ENCODE data around the gene ACP3.
"Not testable (repeated sequence)": the region's sequence is repeated elsewhere in the genome, so short reads cannot be mapped to it uniquely, and the experiment has no call there.

ACP3 gene, protein sequence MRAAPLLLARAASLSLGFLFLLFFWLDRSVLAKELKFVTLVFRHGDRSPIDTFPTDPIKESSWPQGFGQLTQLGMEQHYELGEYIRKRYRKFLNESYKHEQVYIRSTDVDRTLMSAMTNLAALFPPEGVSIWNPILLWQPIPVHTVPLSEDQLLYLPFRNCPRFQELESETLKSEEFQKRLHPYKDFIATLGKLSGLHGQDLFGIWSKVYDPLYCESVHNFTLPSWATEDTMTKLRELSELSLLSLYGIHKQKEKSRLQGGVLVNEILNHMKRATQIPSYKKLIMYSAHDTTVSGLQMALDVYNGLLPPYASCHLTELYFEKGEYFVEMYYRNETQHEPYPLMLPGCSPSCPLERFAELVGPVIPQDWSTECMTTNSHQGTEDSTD

DNA sequence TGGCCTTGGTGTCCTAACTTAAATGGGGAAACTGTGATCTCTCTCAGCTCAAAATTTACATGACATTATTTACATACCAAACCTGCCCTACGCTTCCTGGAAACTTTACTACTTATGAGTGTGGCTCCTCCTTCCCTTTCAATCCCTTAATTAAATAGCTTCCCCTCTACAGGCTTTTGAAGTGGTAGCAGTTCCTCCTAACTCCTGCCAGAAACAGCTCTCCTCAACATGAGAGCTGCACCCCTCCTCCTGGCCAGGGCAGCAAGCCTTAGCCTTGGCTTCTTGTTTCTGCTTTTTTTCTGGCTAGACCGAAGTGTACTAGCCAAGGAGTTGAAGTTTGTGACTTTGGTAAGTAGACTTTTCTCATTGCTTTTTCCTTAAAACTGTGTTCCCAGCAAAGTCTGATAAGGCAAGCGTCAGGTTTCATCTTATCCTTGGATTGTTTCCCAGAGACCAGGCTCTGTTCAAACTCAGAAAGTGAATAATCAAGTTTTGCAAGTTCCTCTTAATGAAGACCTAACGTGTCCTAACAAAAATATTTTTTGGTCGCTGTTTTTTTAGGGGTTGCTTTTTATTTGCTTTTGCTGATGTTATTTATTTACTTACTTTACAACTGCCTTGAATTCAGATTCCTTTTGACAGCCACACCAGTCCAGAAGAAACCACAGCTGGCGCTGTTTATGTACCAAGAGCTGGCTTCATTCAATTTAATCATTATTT, at the start of gene ACP3:
Gene ACP3, plus strand, starts transcription at position 179 of the 720 bp plus-strand sequence. Its CDS starts 50 bp downstream, at position 229.
- DNase-seq = no peak

DNA sequence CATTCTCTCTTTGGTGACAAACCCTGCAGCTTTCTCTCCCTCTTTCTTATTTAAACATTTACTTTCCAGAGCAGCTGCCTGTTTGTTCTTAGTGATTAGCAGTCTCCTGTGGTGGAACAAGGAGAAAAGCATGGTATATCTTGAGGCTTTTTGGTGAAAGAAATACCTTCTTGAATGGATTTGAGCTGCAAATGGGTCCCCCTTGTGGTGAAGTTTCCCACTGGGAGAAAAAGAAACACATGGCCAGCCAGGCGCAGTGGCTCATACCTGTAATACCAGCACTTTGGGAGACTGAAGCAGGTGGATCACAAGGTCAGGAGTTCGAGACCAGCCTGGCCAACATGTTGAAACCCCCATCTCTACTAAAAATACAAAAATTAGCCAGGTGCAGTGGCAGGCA, 48.3 kb upstream of the ACP3 start:
- no peak for DNase-seq

DNA sequence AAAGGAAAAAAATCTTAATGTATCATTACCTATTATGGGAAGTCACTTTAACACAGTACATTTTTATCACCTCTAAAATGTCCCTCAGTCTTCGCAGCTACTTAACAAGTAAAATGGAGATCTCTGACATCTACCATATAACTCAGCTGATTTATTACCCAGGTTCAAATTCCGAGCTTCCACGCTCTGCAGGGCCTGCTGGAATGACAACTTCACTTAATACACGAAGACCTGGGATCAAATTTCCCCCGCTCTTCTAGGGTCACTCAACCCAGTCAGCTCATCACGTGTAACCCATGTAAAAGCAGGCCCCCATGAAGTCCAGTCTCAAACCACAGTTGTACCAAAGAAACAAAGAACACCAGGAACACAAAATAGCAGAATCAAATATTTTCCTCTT, 44.2 kb upstream of the ACP3 start:
- no peak for DNase-seq

DNA sequence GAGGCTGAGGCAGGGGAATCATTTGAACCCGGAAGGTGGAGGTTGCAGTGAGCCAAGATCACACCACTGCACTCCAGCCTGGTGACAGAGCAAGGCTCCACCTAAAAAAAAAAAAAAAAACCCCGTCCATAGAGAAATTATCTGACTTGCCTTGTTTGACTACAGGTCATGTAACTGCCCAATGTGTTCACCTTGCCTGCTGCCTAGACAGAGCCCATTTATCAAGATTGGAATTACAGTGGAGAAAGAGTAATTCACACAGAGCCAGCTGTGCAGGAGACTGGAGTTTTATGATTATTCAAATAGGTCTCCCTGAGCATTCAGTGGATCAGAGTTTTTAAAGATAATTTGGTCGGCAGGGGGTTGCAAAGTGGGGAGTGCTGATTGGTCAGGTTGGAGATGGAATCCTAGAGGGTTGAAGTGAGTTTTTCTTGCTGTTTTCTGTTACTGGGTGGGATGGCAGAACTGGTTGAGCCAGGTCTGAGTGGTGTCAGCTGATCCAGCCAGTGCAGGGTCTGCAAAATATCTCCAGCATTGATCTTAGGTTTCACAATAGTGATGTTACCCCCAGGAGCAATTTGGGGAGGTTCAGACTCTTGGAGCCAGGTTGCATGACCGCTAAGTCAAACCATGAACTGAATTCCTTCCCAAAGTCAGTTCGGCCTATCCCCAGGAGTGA, 40.8 kb upstream of the ACP3 start:
- DNase-seq = no peak

DNA sequence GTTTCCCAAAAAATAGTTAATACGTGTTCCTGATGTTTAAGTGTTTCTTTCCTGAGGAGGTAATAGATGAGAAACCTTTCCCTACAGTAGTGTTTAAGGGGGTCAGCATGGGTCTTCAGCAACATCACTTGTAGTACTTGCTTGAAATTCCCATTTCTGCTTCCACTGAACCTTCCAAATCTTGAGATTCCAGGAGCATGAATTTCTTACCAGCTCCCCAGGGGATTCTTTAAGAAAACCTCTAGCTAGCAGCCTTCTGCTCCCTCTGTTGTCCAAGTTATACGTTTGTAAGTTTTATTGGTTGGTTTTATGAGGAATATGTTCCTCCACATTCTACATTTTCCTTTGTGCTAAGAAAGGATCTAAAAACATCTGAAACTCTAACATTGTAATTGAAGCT, 38.2 kb upstream of the ACP3 start:
- DNase-seq = no peak

DNA sequence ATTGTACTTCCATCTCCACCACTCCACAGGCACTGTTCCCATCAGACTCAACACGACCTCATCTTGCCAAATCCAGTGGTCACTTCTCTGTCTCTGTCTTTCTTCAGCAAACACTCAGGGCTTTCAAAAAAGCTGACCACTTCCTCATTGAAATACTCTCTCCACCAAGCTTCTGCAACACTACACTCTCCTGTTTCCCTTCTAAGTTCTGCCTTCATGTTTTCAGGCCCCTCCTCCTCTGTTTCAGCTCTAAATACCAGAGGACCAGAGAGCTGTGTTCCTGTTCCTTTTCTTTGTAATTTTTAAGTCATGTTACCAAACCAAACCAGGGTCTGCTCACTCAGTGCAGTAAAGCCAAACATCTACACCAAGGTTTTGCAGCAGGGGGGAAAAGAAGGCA, 33.8 kb upstream of the ACP3 start:
- DNase-seq = no peak

DNA sequence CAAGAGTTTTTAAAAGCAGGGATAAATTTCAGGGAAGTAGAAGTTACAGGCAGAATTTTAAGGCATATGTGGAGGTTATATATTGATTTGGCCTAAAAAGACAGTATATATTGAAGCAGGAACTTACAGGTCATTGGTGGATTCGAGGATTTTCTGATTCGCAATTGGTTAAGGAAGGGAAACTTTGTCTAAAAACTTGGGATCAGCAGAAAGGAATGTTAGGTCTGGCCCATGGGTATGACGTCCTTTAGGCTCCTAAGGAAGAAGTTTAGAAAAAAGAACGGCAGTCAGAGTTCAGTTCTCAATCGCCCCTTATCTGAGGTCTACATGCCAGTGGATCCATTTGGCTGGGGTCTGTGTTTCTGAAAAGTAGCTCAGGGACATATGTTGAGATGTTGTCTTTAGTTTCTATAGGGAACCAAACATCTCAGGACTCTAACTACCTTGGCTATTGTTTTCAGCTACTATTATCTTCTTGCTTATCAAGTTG, 33.2 kb upstream of the ACP3 start:
- DNase-seq = no peak

DNA sequence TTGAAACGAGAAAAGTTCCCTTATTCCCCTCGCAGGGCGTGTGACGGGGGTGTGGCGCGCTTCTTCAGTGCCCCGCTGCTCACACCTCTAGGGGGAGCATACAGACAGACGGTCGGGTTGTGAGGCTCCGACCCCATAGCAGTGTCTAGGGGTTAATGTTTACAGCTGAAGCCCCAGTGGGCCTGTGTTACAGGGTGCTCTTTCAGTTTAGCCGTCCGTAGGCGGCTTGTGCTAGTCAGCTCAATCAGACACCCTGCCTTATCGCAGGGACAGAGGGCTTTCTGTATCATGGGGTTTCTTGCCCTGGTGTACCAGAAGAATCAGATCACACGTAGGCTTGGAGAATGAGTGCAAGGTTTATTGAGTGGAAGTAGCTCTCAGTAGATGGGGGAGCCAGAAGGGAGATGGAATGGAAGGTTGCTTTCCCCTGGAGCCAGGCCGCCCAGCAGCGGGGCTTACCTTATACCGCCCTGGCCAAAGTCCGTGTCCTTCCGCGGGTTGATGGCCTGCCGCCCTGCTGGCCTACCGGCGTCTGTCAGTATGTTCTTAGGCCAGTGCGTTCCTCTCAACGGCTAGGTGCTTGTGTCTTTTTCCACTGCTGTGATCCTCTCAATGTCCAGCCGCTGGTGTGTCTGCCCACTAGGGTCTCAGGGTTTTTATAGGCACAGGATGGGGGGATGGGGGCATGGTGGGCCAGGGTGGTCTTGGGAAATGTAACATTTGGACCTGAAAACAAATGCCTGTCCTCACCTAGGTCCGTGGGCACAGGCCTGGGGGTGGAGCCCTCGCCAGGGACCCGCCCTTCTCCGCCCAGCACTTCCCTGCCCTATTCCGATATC, 32.2 kb upstream of the ACP3 start:
- no peak for DNase-seq

DNA sequence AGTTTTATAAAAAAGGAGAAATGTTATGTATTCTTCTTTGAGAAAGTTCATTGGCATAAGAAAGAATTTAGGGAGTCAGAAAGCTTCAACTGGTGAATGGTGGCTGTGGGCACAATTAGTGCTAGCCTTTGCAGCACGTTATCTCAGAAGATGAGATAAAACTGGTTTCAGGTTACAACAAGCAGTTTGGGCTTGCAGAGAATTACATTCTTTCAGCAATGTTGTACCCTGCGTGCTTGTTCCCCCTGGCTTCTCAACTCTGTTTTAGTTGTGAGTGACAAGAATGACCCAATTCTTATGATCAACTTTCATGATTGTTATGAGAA, 31.6 kb upstream of the ACP3 start:
- no peak for DNase-seq

DNA sequence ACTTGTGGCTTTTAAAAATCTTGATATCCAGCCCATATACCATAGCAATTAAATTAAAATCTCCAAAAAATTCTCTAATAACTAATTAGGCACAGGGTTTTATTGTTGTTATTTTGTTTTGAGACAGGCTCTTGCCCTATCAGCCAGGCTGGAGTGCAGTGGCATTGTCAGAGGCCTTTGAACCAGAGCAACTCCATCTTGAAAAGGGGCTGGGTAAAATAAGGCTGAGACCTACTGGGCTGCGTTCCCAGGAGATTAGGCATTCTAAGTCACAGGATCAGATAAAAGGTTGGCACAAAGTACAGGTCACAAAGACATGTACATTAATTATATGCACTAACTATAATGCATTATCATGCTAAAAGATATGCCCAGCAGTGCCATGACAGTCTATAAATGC, 31.2 kb upstream of the ACP3 start:
- DNase-seq = no peak

DNA sequence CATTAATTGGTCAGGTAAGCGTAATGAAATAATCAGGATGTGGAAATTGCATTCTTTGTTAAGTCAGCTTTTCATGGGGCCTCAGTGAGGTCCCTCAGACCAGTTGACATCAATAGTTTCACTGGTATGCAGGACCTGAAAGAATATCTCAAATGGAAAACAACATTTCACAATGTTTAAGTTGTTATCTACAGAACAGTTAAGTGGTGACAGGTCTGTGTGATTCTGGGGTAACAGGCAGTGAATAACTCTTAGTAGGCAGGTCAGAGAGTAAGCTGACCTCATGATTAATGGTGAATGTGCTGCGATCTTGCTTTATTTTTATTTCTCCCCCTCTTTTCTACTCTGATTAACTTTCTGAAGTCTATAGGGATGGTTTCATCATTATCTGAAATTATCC, 28.9 kb upstream of the ACP3 start:
- DNase-seq = no peak

DNA sequence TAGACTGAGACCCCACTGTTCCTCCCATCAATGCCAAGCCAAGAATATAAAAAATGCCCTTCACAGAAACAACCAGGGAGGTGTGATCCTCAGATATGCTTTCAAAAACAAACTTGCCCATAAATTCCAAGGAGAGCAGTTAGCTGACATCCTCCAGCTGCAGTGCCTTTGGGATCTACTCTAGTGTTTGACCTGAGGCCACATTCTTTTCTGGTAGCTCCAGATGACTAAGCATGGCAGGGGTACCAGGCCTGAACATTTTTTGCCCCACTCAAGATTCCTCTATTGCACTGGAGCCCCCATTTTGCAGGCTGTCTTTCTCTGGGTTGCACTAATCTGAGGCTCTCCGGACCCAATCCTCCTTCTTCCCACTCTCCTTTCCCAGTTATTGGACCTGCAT, 27.9 kb upstream of the ACP3 start:
- DNase-seq = no peak

DNA sequence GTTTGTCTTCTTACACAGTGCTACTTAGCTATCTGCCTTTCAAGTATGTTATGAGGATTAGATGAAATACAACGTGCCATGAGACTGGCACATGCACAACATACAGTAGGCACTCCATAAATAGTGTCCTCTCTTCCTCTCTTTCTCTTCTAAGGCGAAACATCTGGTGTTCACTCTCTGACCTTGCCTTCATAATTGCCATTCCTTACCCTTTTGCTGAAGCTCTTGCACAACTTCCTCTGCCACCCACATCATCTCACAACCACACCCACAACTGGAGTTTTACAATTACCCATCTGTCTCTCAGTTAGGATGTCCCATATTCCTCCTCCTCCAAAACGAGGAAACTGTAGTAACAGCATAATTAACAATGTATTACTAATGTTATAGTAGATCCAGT, 26.4 kb upstream of the ACP3 start:
- no peak for DNase-seq

DNA sequence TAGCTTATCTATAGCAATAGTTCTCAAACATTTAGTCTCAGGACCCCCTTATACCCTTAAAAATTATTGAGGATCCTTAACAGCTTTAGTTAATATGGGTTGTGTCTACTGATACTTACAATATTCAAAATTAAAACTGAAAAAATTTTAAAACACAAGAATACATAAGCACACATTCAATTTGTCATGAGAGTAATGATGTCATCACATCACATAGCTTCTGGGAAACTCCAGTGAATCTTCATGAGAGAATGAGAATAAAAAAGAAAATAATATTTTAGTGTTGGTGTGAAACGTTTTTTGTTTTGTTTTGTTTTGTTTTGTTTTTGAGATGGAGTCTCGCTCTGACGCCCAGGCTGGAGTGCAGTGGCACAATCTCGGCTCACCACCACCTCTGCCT, 25.2 kb upstream of the ACP3 start:
- DNase-seq = no peak

DNA sequence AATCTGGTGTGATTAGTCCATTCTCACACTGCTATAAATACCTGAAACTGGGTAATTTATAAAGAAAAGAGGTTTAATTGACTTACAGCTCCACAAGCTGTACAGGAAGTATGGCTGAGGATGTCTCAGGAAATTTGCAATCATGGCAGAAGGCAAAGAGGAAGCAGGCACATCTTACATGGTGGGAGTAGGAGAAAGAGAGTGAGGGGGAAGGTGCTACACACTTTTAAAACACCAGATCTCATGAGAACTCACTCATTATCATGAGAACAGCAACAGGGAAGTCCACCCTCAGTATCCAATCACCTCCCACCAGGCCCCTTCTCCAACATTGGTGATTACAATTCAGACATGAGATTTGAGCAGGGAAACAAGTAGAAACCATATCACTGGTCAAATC, 24.0 kb upstream of the ACP3 start:
- DNase-seq = no peak

DNA sequence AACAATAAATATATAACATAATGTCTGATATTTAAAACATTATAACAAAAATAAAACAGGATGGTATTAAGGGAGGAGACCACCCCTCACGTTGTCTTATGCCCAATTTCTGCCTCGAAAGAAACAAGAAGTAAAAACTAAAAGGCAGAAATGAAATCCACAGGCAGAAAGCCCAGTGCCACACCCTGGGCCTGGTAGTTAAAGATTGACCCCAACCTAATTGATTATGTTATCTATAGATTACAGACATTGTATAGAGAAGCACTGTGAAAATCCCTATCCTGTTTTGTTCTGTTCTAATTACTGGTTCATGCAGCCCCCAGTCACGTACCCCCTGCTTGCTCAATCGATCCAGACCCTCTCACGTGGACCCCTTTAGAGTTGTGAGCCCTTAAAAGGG, 22.3 kb upstream of the ACP3 start:
- DNase-seq = no peak

DNA sequence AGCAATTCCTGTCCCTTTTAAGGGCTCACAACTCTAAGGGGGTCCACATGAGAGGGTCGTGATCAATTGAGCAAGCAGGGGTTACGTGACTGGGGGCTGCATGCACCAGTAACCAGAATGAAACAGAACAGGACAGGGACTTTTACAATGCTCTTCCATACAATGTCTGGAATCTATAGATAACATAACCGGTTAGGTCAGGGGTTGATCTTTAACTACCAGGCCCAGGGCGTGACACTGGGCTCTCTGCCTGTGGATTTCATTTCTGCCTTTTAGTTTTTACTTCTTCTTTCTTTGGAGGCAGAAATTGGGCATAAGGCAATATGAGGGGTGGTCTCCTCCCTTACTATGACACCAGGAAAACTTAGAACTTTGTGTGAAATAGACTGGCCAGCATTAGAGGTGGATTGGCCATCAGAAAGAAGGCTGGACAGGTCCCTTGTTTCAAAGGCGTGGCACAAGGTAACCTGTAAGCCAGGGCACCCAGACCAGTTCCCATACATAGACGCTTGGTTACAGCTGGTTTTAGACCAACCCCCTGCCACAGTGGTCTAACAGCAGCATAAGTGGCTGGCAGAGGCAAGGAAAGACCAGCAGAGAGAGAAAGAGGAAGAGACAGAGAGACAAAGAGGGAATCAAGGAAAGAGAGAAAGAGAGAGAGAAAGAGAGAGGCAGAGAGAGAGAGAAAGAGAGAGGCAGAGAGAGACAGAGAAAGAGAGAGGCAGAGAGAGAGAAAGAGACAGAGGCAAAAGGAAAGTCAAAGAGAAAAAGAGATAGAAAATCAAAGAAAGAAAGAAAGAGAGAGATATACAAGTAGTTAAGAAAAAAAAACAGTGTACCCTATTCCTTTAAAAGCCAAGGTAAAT, 13.6 kb upstream of the ACP3 start:
- DNase-seq = not testable (repeated sequence)

DNA sequence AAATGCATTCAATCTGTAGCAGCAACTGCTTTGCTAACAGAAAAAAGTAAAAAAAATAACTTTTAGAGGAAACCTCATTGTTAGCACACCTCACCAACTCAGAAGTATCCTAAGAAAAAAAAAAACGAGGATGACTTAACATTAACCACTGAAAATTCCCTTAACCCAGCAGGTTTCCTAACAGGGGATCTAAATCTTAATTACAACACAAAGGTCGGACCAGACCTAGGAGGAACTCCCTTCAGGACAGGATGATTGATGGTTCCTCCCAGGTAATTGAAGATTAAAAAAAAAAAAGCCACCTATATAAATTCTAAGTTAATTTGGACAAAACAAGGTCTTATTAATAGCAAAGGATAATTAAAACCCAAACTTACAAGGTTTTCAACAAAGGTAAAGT, 12.9 kb upstream of the ACP3 start:
- not testable (repeated sequence) for DNase-seq

DNA sequence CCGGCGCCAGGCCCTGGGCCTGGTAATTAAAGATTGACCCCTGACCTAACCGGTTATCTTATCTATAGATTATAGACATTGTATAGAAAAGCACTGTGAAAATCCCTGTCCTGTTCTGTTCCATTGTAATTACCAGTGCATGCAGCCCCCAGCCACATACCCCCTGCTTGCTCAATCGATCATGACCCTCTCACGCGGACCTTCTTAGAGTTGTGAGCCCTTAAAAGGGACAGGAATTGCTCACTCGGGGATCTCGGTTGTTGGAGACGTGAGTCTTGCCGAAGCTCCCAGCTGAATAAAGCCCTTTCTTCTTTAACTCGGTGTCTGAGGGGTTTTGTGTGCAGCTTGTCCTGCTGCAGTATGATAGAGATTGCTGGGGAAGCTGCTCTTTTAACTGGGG, 7.2 kb upstream of the ACP3 start:
- DNase-seq = not testable (repeated sequence)

DNA sequence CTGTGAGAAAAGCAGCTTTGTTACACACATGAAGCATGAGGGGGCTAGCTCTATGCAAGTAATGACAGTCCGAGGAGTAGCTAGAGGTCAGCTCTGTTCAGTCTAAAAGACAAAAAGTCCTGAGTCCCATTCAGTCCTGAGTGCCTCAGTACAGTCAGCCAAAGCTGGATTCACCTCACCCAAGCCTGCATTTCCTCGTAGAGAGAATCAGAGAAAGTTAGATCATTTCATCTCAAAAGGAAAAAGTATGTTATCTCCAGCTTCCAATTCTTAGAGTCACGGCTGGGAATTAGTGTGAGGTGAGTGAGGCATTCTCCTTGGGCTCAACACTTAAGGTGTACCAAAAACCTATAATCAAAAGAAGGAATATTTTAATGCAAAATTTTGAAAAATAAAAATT, 5.9 kb upstream of the ACP3 start:
- no peak for DNase-seq

DNA sequence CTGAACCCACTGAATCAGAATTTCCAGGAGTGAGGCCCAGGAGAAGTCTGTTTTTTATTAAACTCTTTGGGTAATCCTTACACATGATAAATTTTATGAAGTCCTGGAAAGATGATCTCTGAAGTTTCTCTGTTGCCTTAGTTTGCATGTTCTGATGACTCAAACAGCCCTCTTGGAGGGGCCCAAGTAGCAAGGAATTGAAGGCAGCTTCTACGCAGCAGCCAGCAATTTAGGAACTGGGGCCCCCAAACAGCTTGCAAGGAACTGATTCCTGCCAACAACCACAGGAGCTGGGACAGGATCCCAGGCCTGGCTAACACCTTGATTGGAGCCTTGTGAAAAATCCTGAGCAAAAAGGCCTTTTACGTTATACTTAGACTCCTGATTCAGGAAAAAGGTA, 5.4 kb upstream of the ACP3 start:
- no peak for DNase-seq

DNA sequence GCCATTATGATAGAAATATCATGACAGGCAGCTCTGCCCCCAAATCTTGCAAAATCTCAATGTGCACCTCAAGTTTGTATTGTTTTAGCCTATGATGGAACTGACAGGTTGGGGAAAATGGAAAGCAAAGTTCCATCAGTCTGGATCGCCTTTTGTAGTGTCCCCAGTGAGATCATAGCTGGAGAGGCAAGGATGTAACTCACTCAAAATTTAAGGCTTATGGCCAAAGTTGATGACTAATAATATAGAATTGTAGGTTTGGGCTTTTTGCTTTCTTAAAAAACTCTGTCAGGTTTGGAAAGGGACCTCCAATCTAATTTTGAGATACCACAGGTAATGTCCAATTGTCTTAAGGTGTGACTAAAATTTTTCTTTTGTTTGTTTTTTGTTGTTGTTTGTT, 1.4 kb upstream of the ACP3 start:
- DNase-seq = no peak

Data from NCI-H446 treated with DMSO at 0.1 percent for 48 hours (cell line).